ENCODE results near the gene ARF6. TPM values are rescaled to one million over a fixed set of nuclear protein-coding genes. Genes with fewer than 3 reads are reported as not detected.

The ARF6 gene
- total RNA-seq, 1 donor from 2014 or later = 33.7 TPM

DNA sequence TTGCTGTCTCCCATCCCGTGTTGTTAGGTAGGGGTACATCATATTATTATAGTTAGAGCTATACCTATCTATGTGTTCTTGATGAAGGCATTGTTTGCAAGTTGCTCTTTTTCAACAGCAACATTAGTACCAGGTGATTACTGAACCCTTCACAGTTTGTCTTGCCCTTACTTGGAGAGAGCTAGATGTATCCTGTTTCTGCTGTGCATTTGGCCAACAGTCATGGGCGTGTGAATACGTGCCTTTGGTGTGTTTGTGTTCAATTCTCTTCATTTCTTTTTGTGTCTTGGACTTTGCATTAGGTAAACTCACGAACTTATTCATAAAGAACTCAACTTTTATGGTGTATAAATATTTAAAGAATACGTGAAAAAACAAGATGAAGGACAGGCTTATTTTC lies 14.3 kb downstream of the ARF6 start:
- DNase-seq (ENCODE audit: low spot score in 2 of 2, unreplicated experiment in 2 of 2) = no peak
- Mint-ChIP-seq H3K4me3 (no peak overlapping the region), H3K36me3 (no peaks in the 10 kb centered on the region), H3K27me3 (ENCODE audit: low read depth) (no peaks in the 10 kb centered on the region), H3K9me3 (no peaks in the 10 kb centered on the region), H3K4me1 (peaks cover 7% of the 10 kb centered on the region), H3K27ac (no peak overlapping the region)
- TF ChIP-seq, protein P1, sequence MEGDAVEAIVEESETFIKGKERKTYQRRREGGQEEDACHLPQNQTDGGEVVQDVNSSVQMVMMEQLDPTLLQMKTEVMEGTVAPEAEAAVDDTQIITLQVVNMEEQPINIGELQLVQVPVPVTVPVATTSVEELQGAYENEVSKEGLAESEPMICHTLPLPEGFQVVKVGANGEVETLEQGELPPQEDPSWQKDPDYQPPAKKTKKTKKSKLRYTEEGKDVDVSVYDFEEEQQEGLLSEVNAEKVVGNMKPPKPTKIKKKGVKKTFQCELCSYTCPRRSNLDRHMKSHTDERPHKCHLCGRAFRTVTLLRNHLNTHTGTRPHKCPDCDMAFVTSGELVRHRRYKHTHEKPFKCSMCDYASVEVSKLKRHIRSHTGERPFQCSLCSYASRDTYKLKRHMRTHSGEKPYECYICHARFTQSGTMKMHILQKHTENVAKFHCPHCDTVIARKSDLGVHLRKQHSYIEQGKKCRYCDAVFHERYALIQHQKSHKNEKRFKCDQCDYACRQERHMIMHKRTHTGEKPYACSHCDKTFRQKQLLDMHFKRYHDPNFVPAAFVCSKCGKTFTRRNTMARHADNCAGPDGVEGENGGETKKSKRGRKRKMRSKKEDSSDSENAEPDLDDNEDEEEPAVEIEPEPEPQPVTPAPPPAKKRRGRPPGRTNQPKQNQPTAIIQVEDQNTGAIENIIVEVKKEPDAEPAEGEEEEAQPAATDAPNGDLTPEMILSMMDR (IDR thresholded peaks at IDR 0.05; ENCODE audit: unreplicated experiment) = no peak

DNA sequence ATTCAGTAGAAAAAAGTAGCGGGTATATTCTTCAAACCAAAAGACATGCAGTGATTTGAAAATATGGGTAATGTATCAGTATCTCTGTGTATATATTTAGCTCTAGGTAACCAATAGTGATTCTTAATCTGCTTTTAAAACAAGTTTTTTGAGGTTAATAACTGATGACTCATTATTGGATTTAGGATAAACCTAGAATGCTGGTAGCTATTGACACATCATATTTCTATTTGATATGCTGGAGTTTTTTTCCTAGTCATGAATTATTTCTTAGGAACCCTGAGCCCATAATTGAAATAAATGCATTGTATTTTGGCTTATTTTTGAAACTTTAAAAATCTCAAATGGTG lies 15.5 kb downstream of the ARF6 start:
- Mint-ChIP-seq H3K4me3 (no peak overlapping the region), H3K36me3 (no peaks in the 10 kb centered on the region), H3K9me3 (no peaks in the 10 kb centered on the region), H3K4me1 (peaks cover 7% of the 10 kb centered on the region), H3K27me3 (ENCODE audit: low read depth) (no peaks in the 10 kb centered on the region), H3K27ac (no peak overlapping the region)
- TF ChIP-seq, protein P1 (IDR thresholded peaks at IDR 0.05; ENCODE audit: unreplicated experiment) = no peak
- DNase-seq (ENCODE audit: low spot score in 2 of 2, unreplicated experiment in 2 of 2) = no peak

- Mint-ChIP-seq H3K9me3 (no peaks in the 10 kb centered on the region), H3K27ac (no peak overlapping the region), H3K4me3 (no peak overlapping the region), H3K27me3 (ENCODE audit: low read depth) (no peaks in the 10 kb centered on the region), H3K36me3 (no peaks in the 10 kb centered on the region), H3K4me1 (peaks cover 7% of the 10 kb centered on the region)
- DNase-seq (ENCODE audit: low spot score in 2 of 2, unreplicated experiment in 2 of 2) = no peak
- TF ChIP-seq, protein P1 (IDR thresholded peaks at IDR 0.05; ENCODE audit: unreplicated experiment) = no peak
Measured at GRCh38 chr14:49909016-49909415, 16.1 kb downstream of the ARF6 start.

DNA sequence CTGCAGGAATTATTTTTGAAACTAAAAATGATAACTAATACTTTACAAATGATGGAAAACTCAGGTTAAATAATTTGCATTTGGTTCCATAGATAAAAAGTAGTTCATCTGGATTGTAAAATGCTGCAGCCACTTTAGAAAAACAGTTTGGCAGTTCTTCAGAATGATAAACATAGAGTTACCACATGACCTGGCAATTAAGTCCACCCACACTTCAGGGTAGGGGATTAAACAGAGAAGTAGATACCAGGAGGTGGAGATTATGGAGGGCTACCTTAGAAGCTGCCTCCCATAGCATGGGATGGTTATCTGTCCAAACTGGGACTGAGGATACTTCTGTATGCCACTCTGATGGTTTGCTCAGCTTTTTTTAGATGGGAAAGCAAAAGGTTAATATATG lies 22.2 kb downstream of the ARF6 start:
- TF ChIP-seq, protein P1 (IDR thresholded peaks at IDR 0.05; ENCODE audit: unreplicated experiment) = no peak
- no peak overlapping the region for H3K27ac Mint-ChIP-seq
- no peaks in the 10 kb centered on the region for H3K9me3 Mint-ChIP-seq
- no peak for DNase-seq (ENCODE audit: low spot score in 2 of 2, unreplicated experiment in 2 of 2)
- no peak overlapping the region for H3K4me3 Mint-ChIP-seq
- H3K27me3 Mint-ChIP-seq (ENCODE audit: low read depth) = no peaks in the 10 kb centered on the region
- H3K36me3 Mint-ChIP-seq = no peaks in the 10 kb centered on the region
- peaks cover 16% of the 10 kb centered on the region for H3K4me1 Mint-ChIP-seq

- Mint-ChIP-seq H3K4me1 (peaks cover 9% of the 10 kb centered on the region), H3K4me3 (no peak overlapping the region), H3K36me3 (no peaks in the 10 kb centered on the region), H3K27ac (no peak overlapping the region), H3K27me3 (ENCODE audit: low read depth) (no peaks in the 10 kb centered on the region), H3K9me3 (no peaks in the 10 kb centered on the region)
- TF ChIP-seq, protein P1 (IDR thresholded peaks at IDR 0.05; ENCODE audit: unreplicated experiment) = no peak
- no peak for DNase-seq (ENCODE audit: low spot score in 2 of 2, unreplicated experiment in 2 of 2)
Measured at GRCh38 chr14:49918706-49919105, 25.8 kb downstream of the ARF6 start.
